AG09309 (cell line): ENCODE measurements around the gene DLGAP1.

Experiments
- DNase-seq: peaks from one replicate; pipeline ENCODE4 v3.0.0-alpha.2; 2010; ENCODE audit warnings: low read depth
- H3K4me3 ChIP-seq: 2 replicates; pipeline ENCODE4 v1.5.1; 2011; ENCODE audit warnings: mild to moderate bottlenecking, low read depth, low read length, moderate library complexity; ENCODE audit not compliant: control insufficient read depth
- TF ChIP-seq, protein P1 (sequence below): IDR thresholded peaks from 2 replicates; pipeline ENCODE4 v1.5.1; 2011; ENCODE audit warnings: mild to moderate bottlenecking, low read depth, low read length, inconsistent platforms; ENCODE audit not compliant: insufficient read depth, control insufficient read depth; ENCODE audit errors: missing control alignments

Gene DLGAP1

DNA sequence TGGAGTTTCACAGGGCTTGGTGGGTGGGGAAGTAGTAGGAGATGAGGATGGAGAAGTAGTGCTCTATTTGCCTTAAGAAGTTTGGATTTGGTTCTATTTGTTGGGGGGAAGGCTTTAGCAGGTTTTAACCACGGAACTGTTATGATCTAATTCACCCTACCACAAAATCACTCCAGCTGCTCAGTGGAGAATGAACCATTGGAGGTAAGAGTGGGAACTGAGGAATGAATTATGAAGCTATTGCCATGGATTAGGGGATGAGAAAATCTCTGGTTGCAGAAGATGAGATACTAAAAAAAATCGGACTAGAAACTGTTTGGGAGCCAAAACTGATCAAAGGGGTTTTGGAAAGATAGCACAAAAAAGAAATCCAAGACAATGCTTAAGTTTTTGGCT is 488.9 kb downstream of the DLGAP1 start:
- TF ChIP-seq, protein P1, sequence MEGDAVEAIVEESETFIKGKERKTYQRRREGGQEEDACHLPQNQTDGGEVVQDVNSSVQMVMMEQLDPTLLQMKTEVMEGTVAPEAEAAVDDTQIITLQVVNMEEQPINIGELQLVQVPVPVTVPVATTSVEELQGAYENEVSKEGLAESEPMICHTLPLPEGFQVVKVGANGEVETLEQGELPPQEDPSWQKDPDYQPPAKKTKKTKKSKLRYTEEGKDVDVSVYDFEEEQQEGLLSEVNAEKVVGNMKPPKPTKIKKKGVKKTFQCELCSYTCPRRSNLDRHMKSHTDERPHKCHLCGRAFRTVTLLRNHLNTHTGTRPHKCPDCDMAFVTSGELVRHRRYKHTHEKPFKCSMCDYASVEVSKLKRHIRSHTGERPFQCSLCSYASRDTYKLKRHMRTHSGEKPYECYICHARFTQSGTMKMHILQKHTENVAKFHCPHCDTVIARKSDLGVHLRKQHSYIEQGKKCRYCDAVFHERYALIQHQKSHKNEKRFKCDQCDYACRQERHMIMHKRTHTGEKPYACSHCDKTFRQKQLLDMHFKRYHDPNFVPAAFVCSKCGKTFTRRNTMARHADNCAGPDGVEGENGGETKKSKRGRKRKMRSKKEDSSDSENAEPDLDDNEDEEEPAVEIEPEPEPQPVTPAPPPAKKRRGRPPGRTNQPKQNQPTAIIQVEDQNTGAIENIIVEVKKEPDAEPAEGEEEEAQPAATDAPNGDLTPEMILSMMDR = no peak
- H3K4me3 ChIP-seq = no peak overlapping the region
- DNase-seq = no peak

DNA sequence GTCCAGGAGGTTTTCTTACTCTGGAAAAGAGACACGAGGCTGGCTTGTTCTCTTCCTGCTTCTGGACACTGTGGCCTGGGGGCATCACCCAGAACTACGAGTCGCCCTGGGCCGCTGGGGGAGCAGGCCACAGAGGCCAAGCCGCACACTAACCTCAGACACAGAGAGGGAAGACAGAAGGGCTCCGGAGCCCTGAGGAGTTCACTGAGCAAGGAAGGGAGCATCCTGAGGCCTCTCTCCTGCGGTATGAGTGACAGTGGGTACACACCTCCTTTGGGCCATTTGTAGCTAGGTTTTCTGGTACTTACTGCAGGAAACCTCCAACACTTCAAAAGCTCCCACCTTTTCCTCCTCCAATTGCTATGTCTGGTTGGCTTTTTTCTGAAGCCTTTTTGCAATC is 494.1 kb downstream of the DLGAP1 start:
- no peak overlapping the region for H3K4me3 ChIP-seq
- no peak for DNase-seq
- TF ChIP-seq, protein P1 = no peak

DNA sequence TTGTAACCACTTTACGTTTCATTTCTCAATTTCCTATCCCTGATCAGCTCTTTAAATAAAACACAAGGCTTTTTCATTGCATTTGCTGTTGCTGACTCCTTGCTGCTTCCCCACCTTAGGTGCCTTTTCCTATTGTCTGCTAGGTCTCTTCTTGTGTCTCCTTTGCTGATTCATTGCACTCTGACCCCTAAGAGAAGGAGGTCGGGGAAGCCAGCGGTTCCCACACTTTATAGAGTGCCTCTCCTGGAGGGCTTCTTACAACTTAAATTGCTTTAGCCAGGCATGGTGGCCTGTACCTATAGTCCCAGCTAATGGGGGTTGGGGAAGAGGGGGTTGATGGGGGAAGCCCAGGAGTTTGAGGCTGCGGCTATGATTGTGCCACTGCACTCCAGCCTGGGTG is 495.0 kb downstream of the DLGAP1 start:
- no peak for DNase-seq
- H3K4me3 ChIP-seq = no peak overlapping the region
- TF ChIP-seq, protein P1 = no peak

DNA sequence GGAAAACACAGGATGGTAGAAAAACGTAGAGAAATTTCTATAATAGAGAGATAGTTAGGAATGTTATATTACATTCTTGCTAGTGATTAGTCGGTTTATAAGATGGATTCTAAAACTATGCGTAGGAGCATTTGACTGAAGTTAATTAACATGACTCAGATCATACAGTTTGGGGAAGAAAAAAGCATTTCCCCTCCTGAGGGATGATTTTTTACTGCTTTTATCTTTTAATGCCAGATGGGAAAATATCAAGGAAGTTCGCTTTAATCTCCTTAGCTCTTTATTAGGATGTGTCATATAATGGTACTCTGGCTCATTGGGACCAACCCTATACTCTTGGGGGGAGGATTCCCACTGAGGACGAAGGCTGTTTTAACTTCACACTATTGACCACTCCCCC is 503.1 kb downstream of the DLGAP1 start:
- no peak for DNase-seq
- TF ChIP-seq, protein P1 = no peak
- no peak overlapping the region for H3K4me3 ChIP-seq

DNA sequence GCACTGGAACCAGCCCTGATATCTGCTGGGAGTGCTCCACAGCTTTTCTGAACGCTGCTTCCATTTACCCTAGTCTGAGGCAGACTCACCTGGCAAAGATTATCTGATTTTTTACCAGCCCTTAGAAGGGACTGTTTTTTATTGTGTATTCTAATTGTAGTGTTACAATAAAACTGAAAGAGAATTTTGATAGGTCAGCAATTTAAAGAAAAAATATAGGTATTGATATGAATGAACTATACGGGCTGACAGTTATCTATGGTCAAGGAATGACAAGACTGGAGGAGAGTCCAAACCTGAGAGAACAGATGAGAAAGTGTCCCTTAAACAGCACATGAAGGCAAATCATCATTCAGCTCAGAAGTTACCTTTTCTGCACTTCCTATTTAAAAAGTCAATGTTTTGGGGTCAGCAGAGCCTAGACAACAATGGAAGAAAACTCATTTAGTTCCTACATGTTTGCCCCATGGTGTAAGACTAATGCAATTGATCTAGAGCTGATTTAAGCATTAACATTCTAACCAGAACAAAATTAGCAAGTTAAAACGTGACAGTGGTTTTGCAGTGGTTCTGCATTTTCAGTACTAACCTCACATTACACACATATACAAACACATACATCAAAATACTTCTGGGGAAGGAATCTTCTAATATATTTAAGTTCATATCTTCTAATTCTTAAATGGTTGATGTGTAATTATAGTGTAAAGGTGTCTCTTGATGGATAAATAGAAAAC is 504.3 kb downstream of the DLGAP1 start:
- TF ChIP-seq, protein P1 = no peak
- no peak overlapping the region for H3K4me3 ChIP-seq
- no peak for DNase-seq

DNA sequence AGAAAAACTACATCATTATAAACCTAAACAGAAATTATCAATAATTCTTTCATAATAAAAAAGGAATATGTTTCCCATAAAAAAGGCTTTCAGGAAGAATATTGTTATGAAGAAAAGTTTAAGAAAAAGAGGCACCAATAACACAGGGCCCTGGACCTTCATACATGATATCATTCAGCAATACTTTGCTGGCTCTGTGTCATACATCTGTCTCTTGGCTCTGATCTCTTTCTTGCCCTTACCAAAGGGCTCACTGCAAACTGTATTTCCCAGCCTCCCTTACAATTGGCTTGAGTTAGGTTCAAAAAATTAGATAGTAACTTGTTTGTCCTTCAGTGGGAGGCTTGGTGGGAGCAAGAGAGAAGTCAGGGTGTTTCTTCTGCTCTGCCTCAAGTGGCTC is 506.1 kb downstream of the DLGAP1 start:
- TF ChIP-seq, protein P1 = no peak
- DNase-seq = no peak
- no peak overlapping the region for H3K4me3 ChIP-seq
